ENCODE results near the gene C1orf198. TPM values are rescaled to one million over a fixed set of nuclear protein-coding genes. Genes with fewer than 3 reads are reported as not detected.

C1orf198 gene
- total and polyA plus RNA-seq, 12 donors, result 26.0 to 66.0 (median 42.9) TPM

DNA sequence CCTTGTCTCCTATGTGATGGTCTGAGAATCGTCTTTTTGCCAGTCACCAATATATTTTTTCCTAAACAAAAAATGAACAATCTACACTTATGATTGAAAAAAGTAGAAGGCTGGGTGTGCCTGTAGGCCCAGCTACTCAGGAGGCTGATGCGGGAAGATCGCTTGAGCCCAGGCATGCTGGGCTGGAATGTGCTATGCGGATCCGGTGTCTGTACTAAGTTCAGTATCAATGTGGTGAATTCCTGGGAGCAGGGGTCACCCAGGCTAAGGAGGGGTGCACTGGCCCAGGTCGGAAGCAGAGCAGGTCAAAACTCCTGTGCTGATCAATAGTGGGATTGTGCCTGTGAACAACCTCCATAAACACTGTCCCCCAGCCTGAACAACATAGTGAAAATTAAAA, 25.7 kb upstream of the C1orf198 start:
- intact Hi-C loops (cut with DNase I), result no loop called here
- DNase-seq (no peak), ATAC-seq (no peak)
- TF ChIP-seq, protein P1, sequence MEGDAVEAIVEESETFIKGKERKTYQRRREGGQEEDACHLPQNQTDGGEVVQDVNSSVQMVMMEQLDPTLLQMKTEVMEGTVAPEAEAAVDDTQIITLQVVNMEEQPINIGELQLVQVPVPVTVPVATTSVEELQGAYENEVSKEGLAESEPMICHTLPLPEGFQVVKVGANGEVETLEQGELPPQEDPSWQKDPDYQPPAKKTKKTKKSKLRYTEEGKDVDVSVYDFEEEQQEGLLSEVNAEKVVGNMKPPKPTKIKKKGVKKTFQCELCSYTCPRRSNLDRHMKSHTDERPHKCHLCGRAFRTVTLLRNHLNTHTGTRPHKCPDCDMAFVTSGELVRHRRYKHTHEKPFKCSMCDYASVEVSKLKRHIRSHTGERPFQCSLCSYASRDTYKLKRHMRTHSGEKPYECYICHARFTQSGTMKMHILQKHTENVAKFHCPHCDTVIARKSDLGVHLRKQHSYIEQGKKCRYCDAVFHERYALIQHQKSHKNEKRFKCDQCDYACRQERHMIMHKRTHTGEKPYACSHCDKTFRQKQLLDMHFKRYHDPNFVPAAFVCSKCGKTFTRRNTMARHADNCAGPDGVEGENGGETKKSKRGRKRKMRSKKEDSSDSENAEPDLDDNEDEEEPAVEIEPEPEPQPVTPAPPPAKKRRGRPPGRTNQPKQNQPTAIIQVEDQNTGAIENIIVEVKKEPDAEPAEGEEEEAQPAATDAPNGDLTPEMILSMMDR (IDR thresholded peaks at IDR 0.05), result no peak
- Histone ChIP-seq H3K36me3 (no peaks in the 10 kb centered on the region), H3K9me3 (no peaks in the 10 kb centered on the region), H3K27ac (no peak overlapping the region), H3K27me3 (no peaks in the 10 kb centered on the region), H3K4me3 (no peak overlapping the region), H3K4me1 (peaks cover 0 to 6% (median 0%) of the 10 kb centered on the region in 9 donors)
- WGBS, 2 donors, result 90 to 94% methylated on average over 6 of the region's 6 CpGs

DNA sequence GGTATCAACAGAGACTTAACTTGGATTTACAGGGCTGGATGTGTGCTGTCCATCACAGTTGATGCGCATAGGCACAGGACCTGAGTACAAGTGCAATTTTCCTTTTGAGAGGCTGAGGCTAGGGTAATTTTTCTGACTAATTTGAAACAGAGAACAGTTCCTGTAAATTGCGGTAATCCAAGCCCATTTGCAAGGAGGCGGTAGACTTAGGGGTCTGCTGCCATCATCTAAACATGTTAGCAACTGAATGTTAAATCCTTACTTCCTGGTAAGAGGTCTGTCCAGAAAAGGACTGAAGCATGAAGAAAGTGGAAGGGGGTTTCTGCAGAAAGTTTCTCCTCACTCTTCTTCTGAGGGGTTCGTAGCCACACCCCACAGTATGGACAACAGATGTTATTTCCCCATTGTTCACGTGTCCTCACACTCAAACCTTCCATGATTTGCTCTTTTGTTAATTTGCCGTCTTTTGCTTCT, 23.7 kb upstream of the C1orf198 start:
- TF ChIP-seq, protein P1 (IDR thresholded peaks at IDR 0.05), result no peak
- Histone ChIP-seq H3K27me3 (no peaks in the 10 kb centered on the region), H3K9me3 (no peaks in the 10 kb centered on the region), H3K27ac (no peak overlapping the region), H3K36me3 (no peaks in the 10 kb centered on the region), H3K4me3 (no peak overlapping the region), H3K4me1 (no peaks in the 10 kb centered on the region)
- WGBS, 2 donors, result 89 to 91% methylated on average over 6 of the region's 6 CpGs
- no peak for ATAC-seq
- DNase-seq, result no peak
- intact Hi-C loops (cut with DNase I), result no loop called here

DNA sequence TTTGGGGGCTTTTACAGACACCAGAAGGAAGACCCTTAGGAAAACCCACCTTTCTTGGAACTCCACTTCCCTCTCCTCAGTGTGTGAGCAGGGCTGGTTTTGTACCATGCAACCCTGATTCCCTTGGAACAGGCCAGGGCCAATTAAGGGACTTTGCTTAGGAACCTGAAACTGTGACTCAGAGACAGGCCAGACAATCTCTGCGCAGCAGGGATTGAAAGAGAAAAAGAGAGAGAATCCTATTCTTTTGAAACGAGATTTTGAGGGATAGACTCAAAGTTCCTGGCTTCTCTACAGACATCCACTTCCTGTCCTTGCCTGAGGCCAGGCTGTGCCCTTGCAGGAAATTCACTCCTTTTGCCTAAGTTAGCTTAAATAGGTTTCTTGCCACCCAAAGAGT, 23.1 kb upstream of the C1orf198 start:
- ATAC-seq (no peak), DNase-seq (no peak)
- Histone ChIP-seq H3K36me3 (no peaks in the 10 kb centered on the region), H3K4me3 (no peak overlapping the region), H3K27me3 (no peaks in the 10 kb centered on the region), H3K9me3 (no peaks in the 10 kb centered on the region), H3K4me1 (no peaks in the 10 kb centered on the region), H3K27ac (no peak overlapping the region)
- TF ChIP-seq, protein P1 (IDR thresholded peaks at IDR 0.05), result no peak
- WGBS, 2 donors, result 54 to 55% methylated on average over 2 of the region's 2 CpGs
- intact Hi-C loops (cut with DNase I), result no loop called here

DNA sequence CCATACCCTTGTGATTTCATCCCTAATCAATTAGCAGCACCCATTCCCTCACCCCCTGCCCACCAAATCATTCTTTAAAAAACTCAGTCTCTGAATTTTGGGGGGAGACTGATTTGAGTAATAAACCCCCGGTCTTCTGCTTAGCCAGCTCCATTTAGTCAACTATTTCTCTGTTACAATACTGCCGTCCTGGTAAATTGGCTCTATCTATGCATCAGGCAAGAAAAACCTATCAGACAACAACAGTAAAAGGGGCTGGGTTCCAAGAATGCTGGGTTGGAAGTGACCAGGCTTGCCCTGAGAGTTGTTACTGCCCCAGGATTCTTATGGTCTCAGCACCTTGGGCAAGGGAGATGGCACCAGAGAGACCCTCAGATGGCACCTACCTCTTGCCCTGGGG, 16.3 kb upstream of the C1orf198 start:
- intact Hi-C loops (cut with DNase I), result no loop called here
- Histone ChIP-seq H3K4me3 (no peak overlapping the region), H3K9me3 (peaks cover 0 to 16% (median 0%) of the 10 kb centered on the region in 11 donors), H3K36me3 (no peaks in the 10 kb centered on the region), H3K4me1 (no peaks in the 10 kb centered on the region), H3K27ac (no peak overlapping the region), H3K27me3 (peaks cover 0 to 14% (median 5%) of the 10 kb centered on the region in 7 donors)
- TF ChIP-seq, protein P1 (IDR thresholded peaks at IDR 0.05), result no peak
- no peak for ATAC-seq
- WGBS, 2 donors, result 95 to 98% methylated on average over 2 of the region's 2 CpGs
- DNase-seq, result no peak
